ENCODE results near the gene SNRK. TPM values are rescaled to one million over a fixed set of nuclear protein-coding genes. Genes with fewer than 3 reads are reported as not detected.

Gene SNRK
- total RNA-seq, 1 donor from 2014 or later = 26.1 TPM

GRCh38 chr3:43247561-43248184 lies 38.7 kb upstream of the SNRK start:
- Histone ChIP-seq H3K79me2 (ENCODE audit: low read depth) (no peaks in the 10 kb centered on the region), H3K4me2 (peak overlapping the region; percentile 27), H3K27ac (no peak overlapping the region), H3F3A (ENCODE audit: low read depth) (no peaks in the 10 kb centered on the region), H3K9me3 (ENCODE audit: low read depth) (no peaks in the 10 kb centered on the region), H3K27me3 (no peaks in the 10 kb centered on the region), H3K4me1 (peaks cover 15% of the 10 kb centered on the region), H4K20me1 (ENCODE audit: low read depth) (no peaks in the 10 kb centered on the region), H3K4me3 (no peak overlapping the region), H2AFZ (replicated peaks) (no peak overlapping the region), H3K9ac (no peak overlapping the region), H3K36me3 (no peaks in the 10 kb centered on the region)
- Mint-ChIP-seq H3K4me1 (peaks cover 17% of the 10 kb centered on the region), H3K27me3 (ENCODE audit: insufficient read depth, low read depth) (peaks cover 3% of the 10 kb centered on the region), H3K9me3 (peaks cover 5% of the 10 kb centered on the region), H3K36me3 (no peaks in the 10 kb centered on the region), H3K4me3 (no peak overlapping the region), H3K27ac (no peak overlapping the region)
- TF ChIP-seq, protein P1, sequence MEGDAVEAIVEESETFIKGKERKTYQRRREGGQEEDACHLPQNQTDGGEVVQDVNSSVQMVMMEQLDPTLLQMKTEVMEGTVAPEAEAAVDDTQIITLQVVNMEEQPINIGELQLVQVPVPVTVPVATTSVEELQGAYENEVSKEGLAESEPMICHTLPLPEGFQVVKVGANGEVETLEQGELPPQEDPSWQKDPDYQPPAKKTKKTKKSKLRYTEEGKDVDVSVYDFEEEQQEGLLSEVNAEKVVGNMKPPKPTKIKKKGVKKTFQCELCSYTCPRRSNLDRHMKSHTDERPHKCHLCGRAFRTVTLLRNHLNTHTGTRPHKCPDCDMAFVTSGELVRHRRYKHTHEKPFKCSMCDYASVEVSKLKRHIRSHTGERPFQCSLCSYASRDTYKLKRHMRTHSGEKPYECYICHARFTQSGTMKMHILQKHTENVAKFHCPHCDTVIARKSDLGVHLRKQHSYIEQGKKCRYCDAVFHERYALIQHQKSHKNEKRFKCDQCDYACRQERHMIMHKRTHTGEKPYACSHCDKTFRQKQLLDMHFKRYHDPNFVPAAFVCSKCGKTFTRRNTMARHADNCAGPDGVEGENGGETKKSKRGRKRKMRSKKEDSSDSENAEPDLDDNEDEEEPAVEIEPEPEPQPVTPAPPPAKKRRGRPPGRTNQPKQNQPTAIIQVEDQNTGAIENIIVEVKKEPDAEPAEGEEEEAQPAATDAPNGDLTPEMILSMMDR (IDR thresholded peaks at IDR 0.05) = no peak
- no peak for TF ChIP-seq EZH2phosphoT487 (IDR thresholded peaks at IDR 0.05)
- no peak for TF ChIP-seq EZH2 (IDR thresholded peaks at IDR 0.05)
- no peak for DNase-seq (ENCODE audit: low spot score)

- Histone ChIP-seq H3K4me2 (no peak overlapping the region), H4K20me1 (ENCODE audit: low read depth) (no peaks in the 10 kb centered on the region), H3K36me3 (no peaks in the 10 kb centered on the region), H3K4me3 (no peak overlapping the region), H3K9ac (no peak overlapping the region), H3K4me1 (peaks cover 15% of the 10 kb centered on the region), H2AFZ (replicated peaks) (no peak overlapping the region), H3K27me3 (no peaks in the 10 kb centered on the region), H3F3A (ENCODE audit: low read depth) (no peaks in the 10 kb centered on the region), H3K27ac (no peak overlapping the region), H3K79me2 (ENCODE audit: low read depth) (no peaks in the 10 kb centered on the region), H3K9me3 (ENCODE audit: low read depth) (no peaks in the 10 kb centered on the region)
- Mint-ChIP-seq H3K36me3 (no peaks in the 10 kb centered on the region), H3K27ac (no peak overlapping the region), H3K27me3 (ENCODE audit: insufficient read depth, low read depth) (peaks cover 3% of the 10 kb centered on the region), H3K4me3 (no peak overlapping the region), H3K9me3 (peaks cover 5% of the 10 kb centered on the region), H3K4me1 (peaks cover 17% of the 10 kb centered on the region)
- no peak for DNase-seq (ENCODE audit: low spot score)
- no peak for TF ChIP-seq EZH2phosphoT487 (IDR thresholded peaks at IDR 0.05)
Observed at GRCh38 chr3:43248185-43248583, 38.2 kb upstream of the SNRK start.

- H3K27ac Mint-ChIP-seq = no peak overlapping the region
- no peak for DNase-seq (ENCODE audit: low spot score)
- no peak overlapping the region for H3K4me3 Mint-ChIP-seq
- no peaks in the 10 kb centered on the region for H3K36me3 Mint-ChIP-seq
- H3K9me3 Mint-ChIP-seq = peaks cover 3% of the 10 kb centered on the region
- peaks cover 3% of the 10 kb centered on the region for H3K27me3 Mint-ChIP-seq (ENCODE audit: insufficient read depth, low read depth)
- Histone ChIP-seq H3K9me3 (ENCODE audit: low read depth) (no peaks in the 10 kb centered on the region), H4K20me1 (ENCODE audit: low read depth) (no peaks in the 10 kb centered on the region), H3K79me2 (ENCODE audit: low read depth) (no peaks in the 10 kb centered on the region), H3K4me2 (no peak overlapping the region), H3F3A (ENCODE audit: low read depth) (no peaks in the 10 kb centered on the region), H3K4me1 (peaks cover 15% of the 10 kb centered on the region), H3K27me3 (no peaks in the 10 kb centered on the region), H3K9ac (no peak overlapping the region), H2AFZ (replicated peaks) (no peak overlapping the region), H3K4me3 (no peak overlapping the region), H3K36me3 (no peaks in the 10 kb centered on the region), H3K27ac (no peak overlapping the region)
- TF ChIP-seq EZH2phosphoT487 (IDR thresholded peaks at IDR 0.05) = no peak
- TF ChIP-seq EZH2 (IDR thresholded peaks at IDR 0.05) = no peak
- TF ChIP-seq, protein P1 (IDR thresholded peaks at IDR 0.05) = no peak
- peaks cover 17% of the 10 kb centered on the region for H3K4me1 Mint-ChIP-seq
Observed at GRCh38 chr3:43248973-43249372, 37.4 kb upstream of the SNRK start.

DNA sequence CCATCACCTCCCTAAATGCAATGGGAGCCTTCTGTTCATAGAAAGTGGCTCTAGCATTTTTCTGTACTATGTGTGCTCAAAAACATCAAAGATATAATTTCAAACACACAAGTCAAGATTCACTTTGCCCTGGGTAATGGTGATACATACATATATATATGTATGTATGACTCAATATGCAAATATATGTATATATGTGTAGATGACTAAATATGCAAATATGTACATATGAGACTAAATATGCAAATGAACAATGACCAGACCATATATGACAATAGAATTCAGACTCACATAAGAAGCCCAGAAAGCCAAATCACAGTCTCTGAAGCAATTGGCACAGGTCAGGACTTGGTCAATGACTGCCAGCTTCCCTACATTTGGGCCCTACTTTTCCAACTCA lies 36.9 kb upstream of the SNRK start:
- Histone ChIP-seq H3K9me3 (ENCODE audit: low read depth) (no peaks in the 10 kb centered on the region), H3F3A (ENCODE audit: low read depth) (no peaks in the 10 kb centered on the region), H3K36me3 (no peaks in the 10 kb centered on the region), H3K4me3 (no peak overlapping the region), H3K4me2 (no peak overlapping the region), H3K27ac (no peak overlapping the region), H3K9ac (no peak overlapping the region), H3K79me2 (ENCODE audit: low read depth) (no peaks in the 10 kb centered on the region), H4K20me1 (ENCODE audit: low read depth) (no peaks in the 10 kb centered on the region), H3K4me1 (peaks cover 15% of the 10 kb centered on the region), H3K27me3 (no peaks in the 10 kb centered on the region), H2AFZ (replicated peaks) (no peak overlapping the region)
- Mint-ChIP-seq H3K27ac (no peak overlapping the region), H3K4me1 (peaks cover 19% of the 10 kb centered on the region), H3K36me3 (no peaks in the 10 kb centered on the region), H3K27me3 (ENCODE audit: insufficient read depth, low read depth) (peaks cover 3% of the 10 kb centered on the region), H3K4me3 (no peak overlapping the region), H3K9me3 (no peaks in the 10 kb centered on the region)
- TF ChIP-seq EZH2phosphoT487 (IDR thresholded peaks at IDR 0.05) (no peak), EZH2 (IDR thresholded peaks at IDR 0.05) (no peak)
- TF ChIP-seq, protein P1 (IDR thresholded peaks at IDR 0.05) = no peak
- DNase-seq (ENCODE audit: low spot score) = no peak

Measured in neural progenitor cell (in vitro differentiated cells).